Midbrain (tissue), 1 donor: ENCODE measurements around the gene ZNF205.

ENCODE experiments used
- DNase-seq: peaks from one replicate; lab custom pipeline; 2025; lab: John Stamatoyannopoulos, UW

ZNF205 gene

DNA sequence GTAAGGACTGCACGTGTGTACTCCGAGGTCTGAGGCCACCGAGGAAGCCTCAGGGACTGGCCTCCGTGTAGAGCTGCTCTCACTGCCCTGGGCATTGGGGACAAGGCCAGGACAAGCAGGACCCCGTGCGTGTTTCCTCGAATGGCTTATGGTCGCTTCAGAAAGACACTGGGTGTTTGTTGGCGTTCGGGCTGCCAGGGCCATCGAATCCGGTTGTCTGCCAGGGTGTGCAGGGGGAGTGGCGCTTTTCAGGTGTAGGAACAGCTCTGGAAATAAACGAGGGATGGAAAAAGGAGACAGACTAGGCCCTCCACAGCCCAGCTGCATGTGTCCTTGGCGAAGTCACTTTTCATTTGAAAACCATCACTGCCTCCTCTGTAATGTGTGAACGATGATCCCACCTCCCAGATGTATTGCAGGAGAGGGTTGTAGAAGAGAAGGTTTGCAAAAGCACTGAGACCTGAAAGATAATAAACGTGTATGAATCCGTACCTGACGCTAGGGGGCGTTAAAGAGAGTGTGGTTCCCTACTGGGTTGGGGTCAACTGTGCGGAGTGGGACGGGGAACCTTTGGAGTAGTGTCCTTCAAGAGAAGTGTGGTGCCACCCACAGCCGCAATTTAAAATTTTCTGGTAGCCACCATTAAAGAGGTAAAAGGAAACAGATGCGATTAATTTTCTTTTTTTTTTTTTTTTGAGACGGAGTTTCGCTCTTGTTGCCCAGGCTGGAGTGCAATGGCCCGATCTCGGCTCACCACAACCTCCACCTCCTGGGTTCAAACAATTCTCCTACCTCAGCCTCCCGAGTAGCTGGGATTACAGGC, 11.2 kb upstream of the ZNF205 start:
- no peak for DNase-seq

DNA sequence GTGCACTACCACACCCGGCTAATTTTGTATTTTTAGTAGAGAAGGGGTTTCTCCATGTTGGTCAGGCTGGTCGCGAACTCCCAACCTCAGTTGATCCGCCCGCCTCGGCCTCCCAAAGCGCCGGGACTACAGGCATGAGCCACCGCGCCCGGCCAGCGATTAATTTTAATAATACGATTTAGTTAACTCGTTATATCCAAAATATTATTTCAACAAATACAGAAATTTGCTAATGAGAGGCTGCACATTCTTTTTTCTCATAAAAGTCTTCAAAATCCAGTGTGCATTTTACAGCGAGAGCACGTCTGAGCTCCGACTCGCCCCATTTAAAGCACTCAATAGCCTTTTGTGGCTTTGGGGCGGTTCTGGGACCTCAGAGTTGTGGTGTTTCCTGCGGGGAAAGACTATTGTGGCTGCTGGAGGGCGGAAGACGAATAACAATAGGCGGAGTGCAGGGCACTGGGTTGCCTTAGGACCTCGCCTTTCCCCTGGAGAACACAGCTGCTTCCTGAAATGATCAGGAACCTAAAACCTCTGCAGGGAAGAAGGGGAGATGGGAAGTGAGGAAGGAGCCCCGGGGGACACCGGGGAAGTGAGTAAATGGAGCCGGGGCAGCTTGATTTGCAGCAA, 10.4 kb upstream of the ZNF205 start:
- DNase-seq = no peak

- DNase-seq = peak; percentile 85
Measured at GRCh38 chr16:3106205-3106928, 6.0 kb upstream of the ZNF205 start.

- no peak for DNase-seq
Measured at GRCh38 chr16:3112881-3113574, 642 bp downstream of the ZNF205 start.

DNA sequence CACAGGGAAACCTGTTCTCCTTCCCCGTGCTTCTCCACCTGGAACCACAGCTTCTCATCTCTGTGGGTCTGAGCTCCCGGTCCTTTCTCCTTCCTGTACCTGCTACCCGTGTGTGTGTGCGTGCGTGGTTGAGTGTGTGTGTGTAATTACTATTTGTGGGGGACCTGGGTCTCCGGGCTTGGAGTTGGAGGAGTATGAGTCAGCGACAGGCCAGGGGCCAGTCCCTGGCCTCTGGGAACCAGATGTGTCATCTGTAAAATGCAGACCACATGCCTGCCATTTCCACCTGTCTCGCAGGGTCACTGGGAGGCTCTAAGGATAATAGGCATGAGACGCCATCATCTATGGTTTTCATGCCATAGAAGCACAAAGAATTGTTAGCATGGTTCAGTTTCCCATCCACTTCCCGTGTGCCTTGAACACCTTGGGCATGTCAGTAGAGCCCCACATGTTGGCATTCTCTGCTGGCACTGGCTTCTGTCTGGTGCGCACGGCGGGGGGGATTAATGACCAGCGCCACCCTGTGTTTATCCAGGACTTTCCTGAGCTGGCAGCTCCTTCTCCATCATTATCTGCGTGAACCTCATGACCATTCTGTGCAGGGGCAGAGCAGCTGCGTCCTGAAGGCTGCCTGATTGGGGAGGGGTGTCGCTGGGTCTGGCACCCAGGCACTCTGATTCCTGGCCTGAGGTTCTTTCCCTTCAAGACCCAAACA, 1.5 kb downstream of the ZNF205 start:
- no peak for DNase-seq

DNA sequence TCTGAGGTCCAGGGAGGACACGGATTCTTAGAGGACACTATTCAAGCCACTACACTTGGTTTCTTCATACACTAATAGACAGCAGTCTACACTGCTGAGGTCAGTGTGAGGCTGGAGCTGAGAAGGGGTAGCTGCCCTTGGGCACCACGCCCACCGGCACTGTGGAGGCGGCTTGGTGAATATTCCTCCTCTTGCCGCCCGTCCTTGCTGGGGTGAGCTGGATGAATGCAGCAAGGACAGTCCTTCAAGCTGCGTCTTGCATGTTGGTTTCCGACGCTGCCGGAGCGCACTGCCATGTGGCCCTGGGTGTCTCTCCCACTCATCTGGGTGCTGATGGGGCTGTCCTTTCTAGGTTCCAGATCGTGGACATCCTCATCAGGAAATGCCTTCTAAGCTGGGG, 2.6 kb downstream of the ZNF205 start:
- DNase-seq = no peak

GRCh38 chr16:3115561-3115960, 3.2 kb downstream of the ZNF205 start:
- no peak for DNase-seq

- no peak for DNase-seq
Measured at GRCh38 chr16:3118204-3118790, 5.9 kb downstream of the ZNF205 start.

- DNase-seq = no peak
Measured at GRCh38 chr16:3118846-3119245, 6.5 kb downstream of the ZNF205 start.

DNA sequence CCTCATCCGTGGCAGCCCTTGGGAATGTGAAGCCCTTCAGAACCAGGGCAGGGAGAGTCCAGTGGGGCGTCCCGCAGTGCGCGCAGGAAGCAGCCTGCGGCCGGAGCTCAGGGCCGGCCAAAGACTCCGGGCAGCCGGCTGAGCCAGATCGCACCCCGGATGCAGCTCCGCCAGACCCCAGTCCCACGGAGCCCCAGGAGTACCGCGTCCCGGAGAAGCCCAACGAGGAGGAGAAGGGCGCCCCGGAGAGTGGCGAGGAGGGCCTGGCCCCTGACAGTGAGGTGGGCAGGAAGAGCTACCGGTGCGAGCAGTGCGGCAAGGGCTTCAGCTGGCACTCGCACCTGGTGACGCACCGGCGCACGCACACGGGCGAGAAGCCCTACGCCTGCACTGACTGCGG, 6.9 kb downstream of the ZNF205 start:
- DNase-seq = no peak

GRCh38 chr16:3119701-3120408, 7.5 kb downstream of the ZNF205 start:
- no peak for DNase-seq

DNA sequence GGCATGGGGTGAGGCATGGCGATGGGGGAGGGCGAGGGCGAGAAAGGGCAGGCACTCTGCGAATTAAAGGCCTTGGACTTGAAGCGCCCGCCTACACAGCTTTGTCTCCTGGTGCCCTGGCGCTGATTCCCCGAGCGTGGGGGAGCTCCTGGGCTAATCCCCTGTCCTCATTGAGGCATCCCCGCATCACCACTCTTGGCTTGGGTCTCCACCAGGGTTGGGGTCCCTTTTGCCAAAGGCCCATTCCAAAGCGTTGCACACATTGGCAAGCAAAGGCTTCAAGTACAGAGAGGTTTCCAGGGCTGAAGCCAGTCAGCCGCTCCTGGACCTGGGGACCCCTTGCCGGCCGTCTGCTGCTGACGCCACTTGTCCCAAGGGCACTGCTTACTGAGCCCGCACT, 8.0 kb downstream of the ZNF205 start:
- no peak for DNase-seq

DNA sequence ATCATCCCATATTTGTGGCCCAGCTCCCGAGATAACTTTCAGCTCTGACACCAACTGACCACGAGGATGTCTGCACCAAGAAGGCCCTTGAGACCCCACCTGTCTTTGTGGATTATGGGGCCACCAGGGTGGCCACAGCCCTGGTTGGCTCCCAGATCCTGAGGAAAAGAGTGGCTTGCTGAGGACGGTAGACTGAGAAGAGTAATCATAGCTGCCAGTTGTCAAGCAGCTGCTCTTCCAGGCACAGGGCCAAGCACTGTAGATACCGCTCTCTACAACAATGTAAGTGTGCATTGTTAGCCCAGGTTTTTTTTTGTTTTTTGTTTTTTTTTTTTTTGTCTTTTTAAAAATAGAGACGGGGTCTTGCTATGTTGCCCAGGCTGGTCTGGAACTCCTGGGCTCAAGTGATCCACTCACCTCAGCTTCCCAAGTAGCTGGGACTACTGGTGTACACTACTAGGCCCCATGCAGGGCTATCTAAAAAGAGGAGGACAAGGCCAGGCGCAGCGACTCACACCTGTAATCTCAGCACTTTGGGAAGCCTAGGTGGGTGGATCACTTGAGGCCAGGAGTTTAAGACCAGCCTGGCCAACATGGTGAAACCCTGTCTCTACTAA, 9.6 kb downstream of the ZNF205 start:
- no peak for DNase-seq

DNA sequence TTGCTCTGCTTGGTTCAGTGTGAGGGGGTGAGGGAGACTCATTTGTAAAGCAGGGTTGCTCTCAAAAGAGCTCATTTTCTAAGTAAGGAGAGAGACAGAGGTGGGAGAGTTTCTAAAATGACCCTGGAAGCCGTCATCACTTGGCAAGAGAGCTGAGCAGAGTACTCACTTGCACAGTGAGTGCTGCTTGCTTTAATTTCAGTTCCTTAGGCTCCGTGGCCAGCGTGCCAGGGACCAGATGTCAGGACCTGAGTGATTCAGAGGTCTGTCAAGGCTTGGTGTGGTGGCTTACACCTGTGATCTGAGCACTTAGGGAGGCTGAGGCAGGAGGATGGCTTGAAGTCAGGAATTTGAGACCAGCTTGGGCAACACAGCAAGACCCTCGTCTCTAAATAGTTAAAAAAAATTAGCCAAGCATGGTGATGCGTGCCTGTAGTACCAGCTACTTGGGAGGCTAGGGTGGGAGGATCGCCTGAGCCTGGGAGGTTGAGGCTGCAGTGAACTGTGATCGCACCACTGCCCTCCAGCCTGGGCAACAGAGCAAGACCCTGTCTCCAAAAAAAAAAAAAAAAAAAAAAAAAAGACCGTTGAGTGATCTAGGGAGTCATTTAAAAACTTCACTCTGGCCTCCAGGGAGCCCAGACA, 10.7 kb downstream of the ZNF205 start:
- no peak for DNase-seq

- peak; percentile 96 for DNase-seq
Measured at GRCh38 chr16:3123986-3124886, 11.8 kb downstream of the ZNF205 start.

DNA sequence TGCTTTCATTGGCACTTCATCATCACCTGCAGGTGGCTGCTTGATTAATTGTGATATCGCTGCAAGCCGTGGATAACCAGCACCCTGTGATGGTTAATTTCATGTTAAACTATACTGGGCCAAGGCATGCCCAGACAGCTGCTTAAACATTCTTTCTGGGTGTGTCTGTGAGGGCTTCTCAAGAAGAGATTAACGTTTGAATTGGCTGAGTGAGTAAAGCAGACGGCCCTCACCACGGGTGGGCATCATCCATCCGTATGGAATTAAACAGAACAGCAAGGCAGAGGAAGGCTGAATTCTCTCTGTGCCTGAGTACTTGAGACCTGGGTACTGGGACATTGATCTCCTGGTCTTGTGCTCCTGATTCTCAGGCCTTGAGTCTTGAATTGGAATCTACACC, 15.4 kb downstream of the ZNF205 start:
- no peak for DNase-seq

DNA sequence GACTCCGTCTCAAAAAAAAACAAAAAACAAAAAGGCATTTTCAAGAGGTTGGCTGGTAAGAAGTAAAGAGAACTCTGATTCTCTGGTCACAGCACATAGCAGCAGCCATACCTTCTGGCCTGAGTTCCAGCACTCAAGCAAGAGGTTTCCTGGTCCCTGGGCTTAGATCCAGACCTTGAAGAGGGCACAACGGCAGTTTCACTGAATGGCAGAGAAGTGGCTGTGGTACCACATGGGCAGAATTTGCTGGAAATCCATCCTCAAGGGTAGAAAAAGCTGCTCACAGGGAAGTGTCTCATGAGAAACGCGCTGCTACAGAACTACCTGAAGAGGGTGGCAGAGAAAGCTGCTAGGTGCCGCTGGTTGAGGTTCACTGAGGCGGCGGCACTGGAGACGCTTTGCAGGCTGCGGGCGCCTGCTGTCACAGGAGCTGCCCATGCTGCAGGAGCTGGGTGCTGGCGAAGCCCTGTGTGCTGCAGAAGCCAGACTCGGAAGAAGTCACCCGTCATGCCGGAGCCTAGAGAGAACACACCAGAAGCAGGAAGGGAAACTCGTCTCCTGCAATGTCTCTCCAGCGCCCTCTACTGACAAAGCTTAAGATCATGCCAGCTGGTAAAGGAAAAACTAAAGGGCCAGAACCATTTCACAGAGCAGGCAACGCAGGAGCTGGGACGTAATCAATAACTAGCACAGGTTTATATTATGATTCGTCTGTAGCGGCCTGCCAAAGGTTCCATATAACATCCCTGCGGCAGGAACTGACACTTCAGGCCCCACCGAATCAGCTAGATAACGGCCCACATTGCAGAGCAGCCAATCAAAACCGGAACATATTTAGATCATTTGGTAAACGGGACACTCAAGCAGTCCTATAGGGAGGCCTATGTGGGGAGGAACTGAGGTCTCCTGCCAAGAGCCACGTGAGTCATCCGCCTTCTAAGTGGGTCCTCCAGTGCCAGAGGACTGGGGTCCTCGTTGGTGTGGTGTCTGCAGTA, 17.0 kb downstream of the ZNF205 start:
- peak; percentile 86 for DNase-seq
